ENCODE results near the gene CDH12.

- no peak for TF ChIP-seq CTCF (IDR thresholded peaks at IDR 0.05; ENCODE audit: insufficient read depth, low read length)
- TF ChIP-seq SPI1 (IDR thresholded peaks at IDR 0.05; ENCODE audit: borderline replicate concordance, low read depth): no peak
Measured at GRCh38 chr5:21806943-21807342, 1046.2 kb downstream of the CDH12 start.
